GM21717 (cell line): ENCODE results near the gene HDGF.

ENCODE experiments used
- ATAC-seq: cut with Tn5 transposase; IDR thresholded peaks from one replicate; pipeline ENCODE4 v1.9.1; 2021; ENCODE audit warnings: mild to moderate bottlenecking, moderate library complexity; ENCODE audit not compliant: unreplicated experiment

The HDGF gene

DNA sequence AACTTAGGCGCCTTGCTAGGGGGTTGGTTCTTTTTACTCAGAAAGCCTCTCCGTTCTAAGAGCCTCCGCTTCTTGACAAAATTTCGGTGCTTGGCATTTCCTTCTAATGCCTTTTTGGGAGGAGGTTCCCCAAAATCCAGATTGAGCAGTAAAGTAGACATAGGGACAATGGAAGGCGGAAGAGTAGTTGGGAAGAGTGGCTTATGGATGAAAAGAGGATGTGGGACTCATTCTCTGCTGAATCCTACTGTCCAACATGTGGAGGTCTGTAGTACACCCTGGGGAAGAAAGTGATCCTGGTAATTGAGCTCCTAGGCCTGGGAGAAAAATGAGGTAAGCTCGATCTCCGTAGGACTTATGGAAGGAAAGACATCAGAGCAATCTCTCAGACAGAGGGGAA, 24.0 kb downstream of the HDGF start:
- no peak for ATAC-seq

DNA sequence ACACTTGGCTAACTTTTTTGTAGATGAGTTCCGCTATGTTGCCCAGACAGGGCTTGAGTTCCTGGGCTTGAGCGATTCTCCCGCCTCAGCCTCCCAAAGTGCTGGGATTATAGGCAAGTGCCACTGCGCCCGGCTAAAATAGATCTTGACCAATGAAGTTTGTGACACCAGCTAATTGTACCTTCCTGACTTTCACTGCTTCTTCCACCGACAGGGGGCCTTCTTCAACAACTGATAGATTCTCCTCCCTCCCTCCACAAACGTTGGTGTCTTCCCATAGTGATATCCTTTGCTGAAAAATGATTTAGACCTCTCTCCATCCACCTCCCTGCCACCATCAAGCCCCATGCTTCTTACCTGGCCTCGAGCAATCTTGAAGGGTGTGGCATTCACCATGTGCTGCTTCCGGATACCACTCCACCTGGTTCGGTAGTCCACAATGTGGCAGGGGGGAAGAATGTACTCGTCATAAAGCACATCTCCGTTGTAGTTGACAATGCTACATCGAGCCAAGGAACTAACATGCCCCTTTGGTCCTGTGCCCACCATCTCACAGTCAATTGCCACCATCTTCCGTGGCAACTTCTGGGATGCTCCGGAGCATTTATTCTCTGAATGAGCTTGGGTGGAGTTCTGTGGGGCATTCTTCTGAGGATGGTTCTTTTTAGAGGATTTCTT, 24.8 kb downstream of the HDGF start:
- ATAC-seq = no peak

DNA sequence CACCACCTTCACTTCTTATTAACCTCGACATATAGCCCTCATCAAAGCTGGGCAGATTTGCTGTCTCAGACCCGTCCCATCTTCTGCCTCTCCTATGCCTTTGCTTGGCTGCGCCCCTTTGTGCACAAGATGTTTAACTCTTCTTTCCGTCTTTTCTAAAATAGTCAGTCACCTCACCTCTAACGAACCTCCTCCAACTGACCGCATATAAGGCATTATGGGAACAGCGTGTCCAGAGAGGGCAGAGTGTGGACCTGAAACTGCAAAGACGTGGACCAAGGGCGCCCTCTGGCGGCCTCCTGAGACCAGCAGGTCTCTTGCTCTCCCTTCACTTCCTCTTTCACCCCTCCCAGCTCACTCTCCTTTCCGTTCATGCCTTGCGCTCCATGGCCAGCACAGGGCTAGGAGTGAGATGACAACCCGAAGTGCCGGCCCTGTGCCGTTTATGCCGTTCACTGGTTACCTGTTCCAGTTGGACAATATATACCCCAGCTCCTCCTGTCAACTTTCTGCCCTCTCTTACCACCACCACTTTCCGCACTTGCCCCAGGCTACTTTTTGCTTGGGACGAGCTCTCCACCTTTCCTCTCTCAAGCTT, 25.7 kb downstream of the HDGF start:
- ATAC-seq = peak; percentile 34

DNA sequence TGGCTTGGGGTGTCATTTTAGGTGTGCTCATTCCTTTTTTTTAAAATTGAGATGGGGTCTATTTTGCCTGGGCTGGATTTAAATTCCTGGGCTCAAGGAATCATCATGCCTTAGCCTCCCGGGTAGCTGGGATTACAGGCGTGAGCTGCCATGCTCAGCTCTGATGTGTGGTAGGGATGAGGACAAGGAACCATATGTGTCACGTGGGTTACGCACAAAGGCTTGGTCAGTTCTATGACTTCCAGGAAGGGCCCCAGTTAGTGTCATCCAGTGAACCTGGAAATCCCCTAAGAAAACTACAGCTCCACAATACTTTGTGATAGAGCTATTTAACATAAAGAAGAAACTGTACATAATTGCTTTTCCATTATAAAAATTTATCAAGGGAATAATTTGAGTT, 29.9 kb downstream of the HDGF start:
- no peak for ATAC-seq

DNA sequence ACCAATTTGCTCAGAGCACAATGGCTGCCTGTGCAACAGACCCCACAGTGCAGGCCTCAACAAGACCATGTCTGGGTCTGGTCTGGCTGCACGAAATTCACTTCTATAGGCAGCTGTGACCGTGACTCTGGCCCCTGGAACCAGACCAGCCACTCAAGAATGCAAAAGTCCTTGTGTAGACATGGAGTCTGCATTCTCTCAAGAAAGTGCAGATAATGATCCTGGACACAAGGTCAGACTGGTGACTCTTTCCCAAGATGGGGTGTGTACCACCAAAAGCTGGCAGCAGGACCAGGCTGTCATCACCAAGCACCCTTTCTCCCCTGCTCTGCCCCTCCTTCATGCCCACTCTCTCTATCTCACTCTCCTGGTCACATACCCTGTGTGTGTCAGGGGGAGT, 30.3 kb downstream of the HDGF start:
- no peak for ATAC-seq

DNA sequence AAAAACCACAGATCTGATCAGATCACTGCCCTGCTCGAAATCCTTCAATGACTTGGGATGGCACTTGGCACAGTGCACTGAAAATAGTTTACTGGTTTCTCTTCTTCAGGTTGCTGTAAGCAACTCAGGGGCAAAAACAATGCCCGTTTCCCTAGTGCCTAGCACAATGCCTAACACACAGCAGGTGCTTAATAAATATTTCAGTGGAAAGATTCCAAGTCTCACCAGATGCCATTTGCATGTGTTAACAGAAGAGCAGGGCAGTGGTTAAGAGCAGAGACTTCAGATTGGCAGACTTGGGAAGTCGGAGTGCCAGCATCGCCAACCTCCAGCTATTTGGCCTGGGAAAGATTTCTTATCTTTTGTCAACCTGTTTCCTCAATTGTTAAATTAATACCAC, 34.1 kb downstream of the HDGF start:
- ATAC-seq = no peak

DNA sequence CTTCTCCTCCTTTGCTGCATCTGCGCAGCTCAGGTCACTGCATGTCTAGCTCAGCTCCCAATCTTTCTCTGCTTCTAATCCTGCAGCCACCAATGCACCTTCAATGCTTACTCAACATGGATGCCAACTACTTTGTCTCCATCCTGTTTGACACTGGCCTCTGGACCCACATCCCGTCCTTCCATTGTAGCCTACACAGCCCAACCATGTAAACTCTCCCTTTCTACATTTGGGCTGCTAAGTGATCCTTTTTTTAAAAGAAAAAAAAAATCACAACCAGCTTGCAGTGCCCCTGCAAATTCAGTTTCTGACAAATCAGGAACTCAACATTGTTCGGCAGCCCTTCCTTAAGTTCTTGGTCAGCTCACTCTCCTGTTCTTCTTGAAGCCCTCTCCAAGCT, 36.6 kb downstream of the HDGF start:
- no peak for ATAC-seq

DNA sequence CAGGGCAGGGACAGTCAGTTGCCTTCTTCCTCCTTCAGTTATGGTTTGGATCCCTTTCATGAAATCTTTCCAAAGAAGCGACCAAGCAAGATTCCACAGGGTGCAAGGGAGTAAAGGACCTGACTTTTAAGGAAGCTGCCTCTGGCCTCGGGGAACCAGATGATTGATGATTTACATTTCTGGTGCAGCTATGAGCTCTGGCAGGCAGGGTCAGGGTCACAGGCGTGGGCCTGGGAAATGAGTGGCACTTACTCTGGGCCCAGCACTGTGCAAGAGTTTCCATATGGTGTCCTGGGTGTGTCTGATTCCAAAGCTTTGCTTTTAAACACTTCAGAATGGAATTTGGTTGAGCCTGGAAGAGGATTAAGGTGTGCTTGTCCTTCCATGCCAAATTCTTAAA, 38.8 kb downstream of the HDGF start:
- ATAC-seq = no peak

DNA sequence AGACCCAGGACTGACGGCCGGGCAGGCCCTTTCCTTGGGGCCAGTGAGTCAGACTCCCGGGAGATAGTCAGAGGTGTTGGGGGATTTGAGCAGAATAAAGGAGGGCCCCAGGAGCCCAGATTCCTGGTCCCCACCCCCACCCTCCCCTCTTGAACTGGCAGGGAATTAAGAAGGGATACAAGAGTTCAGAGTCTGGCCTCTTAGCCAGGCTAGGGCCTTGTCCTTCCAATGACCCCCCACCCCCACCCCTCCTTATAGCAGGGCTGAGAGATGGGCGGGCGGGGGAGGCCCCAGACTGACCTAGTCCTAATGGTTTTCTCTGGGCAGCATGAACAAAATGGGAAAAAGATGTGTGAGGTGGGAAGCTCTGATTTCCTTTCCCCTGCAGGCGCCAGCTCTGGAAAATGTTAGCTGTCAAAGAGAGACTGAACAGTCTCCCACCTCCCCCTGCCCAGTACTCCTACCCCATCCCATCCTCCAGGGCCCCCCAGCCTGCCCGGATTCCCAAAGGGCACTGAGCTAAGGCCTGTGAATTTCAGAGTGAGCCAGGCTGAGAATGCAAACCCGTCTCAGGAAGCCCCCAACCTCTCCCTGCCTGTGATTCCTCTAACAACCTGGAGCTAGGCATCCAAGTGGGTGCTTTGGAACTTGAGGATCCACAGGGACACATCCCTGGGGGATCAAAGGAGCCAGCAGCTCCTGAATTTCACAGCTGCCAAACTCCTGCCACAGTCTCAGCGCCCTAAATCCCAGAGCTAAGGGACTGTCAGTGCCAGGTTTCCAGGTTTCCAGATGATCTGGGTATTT, 40.3 kb downstream of the HDGF start:
- no peak for ATAC-seq

DNA sequence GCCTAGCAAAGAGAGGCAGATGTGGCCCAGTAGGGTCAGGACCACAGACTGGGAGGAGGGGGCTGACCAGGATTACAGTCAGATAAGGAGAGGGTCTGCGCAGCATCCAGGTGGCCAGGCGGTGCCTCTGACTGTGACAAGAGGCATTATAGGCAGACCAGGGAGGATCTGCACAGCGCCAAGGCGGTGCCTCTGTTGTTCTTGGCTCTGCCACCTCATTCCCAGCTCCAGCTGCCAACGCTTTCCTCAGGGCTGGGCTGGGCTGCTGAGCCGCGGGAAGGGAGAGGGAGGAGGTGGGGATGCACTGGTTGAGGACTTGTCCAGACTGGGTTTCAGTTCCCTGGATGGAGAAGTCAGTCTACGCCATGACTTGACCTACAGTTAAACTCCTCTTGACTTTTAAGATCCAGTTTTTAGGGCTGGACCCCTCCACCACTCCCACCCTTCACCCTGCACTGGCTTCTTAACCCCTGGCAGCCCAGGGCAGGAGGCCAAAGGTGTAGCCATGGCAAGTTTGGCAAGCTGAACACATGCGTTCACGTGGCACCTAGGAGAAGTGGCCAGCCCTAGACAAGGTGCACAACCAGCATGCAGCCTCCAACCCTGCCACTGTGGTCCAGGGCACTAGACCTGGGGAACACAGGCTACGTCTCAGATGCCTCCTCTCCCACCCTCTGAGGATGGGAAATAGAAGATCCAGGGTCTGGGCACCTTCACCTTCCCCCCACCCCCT, 41.6 kb downstream of the HDGF start:
- ATAC-seq = no peak

DNA sequence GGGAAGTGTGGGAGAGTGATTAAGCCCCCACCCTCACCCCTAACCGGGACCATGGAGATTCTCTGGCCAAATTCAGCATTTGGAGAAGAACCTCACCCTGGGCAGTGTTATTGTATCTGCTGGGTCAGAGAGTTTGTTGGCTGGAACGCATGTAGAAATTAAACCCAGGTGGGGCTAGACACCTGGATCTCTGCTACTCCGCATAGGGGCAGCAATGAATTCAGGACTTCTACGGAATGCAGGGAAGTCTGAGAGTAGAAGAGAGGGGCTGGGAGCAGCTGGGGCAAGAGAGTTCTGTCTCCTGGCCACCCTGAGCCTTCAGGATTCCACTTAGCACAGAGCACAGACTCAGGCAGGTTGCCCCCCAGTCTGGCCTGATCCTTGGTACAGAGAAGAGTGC, 42.4 kb downstream of the HDGF start:
- no peak for ATAC-seq

DNA sequence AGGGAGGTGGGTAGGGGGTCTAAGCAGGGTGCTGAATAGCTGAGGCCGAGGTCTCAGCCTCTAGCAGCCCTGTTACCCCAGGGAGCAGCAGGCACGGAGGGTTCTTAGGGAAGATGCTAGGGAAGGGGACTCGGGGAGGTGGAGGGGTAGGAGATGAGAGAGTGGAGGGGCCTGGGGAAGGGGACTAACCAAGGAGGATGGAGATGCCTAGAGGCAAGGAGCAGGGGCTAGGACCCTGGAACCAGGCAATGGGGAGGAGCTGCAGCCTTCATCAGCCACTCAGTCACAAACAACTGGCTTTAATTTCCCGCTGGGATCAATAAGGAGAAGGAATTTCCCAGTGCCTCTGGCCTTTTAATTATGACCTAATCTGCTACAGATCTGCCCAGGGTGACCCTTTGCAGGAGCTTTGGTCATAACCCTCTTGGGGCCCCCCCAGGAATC, 43.2 kb downstream of the HDGF start:
- ATAC-seq = no peak

DNA sequence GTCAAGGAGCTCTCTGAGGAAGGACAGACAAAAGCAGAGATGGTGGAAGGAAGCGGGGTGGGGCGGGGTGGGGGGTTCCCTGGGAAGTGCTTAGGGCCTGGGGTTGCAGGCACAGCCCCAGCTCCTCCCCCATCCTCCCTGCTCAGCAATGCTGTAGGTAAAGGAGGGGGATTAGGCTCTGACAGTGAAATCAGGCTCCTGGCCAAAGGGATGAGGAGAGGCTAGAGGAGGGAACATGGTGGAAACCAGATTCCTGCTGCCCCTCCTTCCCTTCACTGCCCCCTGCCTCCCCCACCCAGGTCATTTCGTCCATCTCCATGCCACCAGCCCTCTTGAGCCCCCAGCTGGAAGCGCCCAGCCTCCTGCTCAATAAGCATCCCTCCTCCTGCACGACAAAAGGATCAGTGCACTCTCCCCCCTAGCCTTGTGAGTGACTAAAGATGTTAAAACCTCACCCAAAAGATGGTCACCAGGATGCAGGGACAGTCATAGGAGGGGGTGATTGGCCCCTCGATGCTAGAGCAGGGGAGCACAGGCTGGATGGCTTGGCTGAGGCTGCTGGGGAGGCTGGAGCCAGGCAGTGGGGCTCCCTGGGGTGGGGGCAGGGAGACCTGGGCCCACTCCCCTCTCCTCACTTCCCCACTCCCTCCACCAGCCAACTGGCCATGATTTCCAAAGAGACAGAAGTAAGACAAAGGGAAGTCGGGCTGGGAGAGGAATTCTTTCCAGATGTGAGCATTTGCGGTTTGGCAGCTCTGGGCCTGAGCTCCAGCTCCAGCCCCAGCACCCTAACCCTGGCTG, 43.9 kb downstream of the HDGF start:
- ATAC-seq = no peak

DNA sequence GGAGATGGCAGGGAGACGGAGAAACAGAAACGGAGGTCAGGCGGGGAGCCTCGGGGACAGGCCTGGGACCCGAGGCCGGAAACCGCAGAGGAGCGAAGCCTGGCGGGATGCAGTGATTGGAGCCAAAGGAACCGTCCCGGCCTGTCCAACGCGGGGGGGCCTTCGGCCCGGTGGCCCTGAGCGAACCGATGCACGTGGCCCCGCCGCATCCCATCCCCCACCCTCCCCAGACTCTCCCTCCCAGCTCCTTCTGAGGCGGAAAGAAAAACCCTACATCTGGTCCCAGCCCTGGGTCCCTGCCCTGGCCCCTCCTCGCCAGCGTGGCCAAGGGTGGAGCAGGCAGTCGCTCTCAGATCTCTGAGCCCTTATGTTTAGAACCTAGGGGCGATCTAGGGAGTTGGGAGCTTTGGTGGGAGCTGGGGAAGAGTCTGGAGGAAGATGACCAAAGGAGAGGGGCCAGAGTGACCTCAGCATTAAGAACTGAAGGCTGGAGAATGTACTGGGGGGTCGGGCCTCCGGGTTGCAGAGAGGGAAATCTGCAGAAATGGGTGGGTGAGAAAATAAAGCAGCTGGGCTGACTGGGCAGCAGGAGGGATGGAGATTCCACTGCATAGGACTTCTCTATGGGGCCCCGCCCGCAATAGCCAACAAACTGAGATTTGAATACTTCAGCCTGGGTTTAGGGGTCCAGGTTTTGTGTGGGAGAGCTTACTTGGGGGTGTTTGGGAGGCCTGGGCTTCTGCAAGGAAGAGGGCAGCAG, 44.6 kb downstream of the HDGF start:
- no peak for ATAC-seq

DNA sequence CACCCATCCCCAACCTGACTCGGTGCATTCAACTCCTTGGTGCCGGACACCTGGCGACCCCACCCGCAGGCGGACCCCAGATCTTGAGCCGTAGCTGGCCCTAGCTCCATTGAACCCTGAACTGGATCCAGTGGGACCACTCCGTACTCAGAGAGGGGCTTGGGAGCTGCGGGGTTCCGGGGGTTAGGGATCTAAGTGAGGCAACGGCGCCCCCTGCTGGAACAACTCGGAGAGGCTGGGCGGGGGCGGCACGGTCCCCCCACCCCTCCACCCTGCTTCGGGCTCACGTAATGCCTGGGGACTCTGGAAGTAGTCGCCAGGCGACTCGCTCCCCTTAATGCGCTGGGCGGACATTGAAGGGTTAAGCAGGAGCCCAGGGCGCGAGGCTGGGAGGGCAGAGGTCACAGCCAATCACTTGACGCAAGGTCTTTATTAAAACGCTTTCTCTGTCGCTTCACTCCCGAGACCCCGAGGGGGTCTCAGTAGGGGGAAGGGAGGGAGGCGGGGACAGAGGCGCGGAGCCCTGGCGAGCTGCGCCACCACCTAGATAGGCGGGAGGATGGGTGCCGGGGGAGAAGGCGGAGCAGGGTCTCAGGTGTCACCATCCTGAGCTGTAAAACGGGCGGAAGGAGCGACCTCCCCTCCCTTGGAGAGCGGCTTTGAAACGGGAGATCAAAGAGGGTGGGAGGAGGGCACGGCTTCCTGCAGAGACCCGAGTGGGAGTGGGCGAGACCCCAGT, 45.4 kb downstream of the HDGF start:
- ATAC-seq = no peak

DNA sequence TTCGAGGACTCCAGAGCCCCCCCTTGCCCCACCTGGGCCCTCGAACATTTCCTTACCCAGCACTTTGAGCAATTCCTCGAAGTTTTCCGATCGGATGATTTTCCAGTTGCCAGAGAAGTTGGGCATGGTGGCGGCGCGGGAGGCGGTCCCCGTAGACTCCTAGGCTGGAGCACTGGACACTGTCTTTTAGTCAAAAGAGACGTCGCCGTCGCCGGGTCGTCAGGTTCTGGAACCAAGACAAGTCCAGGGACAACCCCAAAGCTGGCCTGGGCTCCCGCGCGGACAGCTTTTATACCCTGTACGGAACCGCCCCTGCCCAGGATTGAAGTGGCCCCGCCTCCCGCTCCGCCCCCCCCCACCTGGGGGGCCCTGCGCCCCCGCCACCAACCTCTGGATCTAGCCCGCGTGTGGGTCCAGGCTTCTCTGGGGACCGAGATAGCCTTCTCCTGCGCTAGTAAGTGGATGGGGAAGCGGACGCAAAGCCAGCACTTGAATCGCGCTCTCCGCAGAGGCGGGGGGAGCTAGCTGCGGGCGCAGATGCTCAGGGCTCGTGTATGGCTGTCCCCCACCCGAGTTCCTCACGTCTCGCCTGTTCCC, 46.1 kb downstream of the HDGF start, which contains the start of gene CRABP2:
Gene CRABP2 (minus strand): TSS at position 263 of the 597 bp plus-strand sequence. CDS start 137 bp downstream, at position 126.
- ATAC-seq = no peak

DNA sequence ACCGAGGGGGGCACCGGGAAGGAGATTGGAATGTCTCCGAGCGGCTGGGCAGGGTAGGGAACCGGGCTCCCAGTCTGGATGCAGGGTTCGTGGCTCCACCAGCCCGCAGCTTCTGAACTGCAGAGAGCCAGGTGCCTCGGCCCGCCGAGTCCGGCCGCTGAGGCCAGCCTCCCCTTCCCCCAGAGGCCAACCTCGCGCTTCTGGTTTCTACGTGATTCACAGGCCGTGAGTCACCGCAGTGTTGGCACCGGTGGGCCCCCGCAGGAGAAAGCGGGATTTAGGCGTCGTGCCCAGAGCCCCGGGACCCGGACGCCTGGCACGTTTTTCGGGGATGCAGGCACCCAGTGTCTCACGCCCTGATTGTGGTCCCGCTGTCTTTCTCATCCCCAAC, 46.5 kb downstream of the HDGF start:
- no peak for ATAC-seq

DNA sequence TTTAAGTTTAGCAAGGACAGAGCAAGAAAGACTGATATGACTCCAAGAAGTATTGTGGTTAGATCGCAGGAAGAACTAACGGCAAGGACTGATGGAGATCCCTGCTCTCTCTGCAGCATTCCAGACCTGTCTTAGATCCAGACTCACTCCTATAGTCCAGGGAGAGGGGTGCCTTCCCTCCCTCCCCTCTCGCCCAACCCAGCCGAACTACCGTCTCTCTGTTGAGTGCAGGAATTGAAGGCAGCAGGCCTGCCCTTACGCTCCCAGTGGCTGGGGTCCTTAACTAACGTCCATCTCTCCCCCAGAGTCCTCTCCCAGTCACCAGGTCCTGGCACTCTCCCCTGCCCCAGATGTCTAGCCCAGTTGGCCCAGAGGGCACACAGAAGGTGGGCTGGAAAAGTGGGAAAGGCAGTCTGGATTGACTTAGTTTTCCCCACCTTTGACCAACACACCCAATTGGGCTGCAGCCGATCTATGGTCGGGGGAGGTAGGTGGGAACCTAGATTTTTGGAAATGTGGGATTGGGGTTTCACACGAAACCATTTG, 47.2 kb downstream of the HDGF start:
- no peak for ATAC-seq
